ENCODE data around the gene STH.
"Not testable (repeated sequence)": the region's sequence is repeated elsewhere in the genome, so short reads cannot be mapped to it uniquely, and the experiment has no call there.

The STH gene

GRCh38 chr17:45998987-45999899, at the start of gene STH:
TSS of gene STH (plus strand) at chr17:45999250. CDS start at chr17:45999280, 30 bp downstream.
- DNase-seq, result no peak

GRCh38 chr17:45949755-45950320, 49.2 kb upstream of the STH start:
- no peak for DNase-seq

GRCh38 chr17:45950888-45951287, 48.2 kb upstream of the STH start:
- no peak for DNase-seq

GRCh38 chr17:45951403-45951802, 47.6 kb upstream of the STH start:
- no peak for DNase-seq

- DNase-seq, result no peak
Observed at GRCh38 chr17:45951941-45952340, 47.1 kb upstream of the STH start.

GRCh38 chr17:45952814-45953320, 46.2 kb upstream of the STH start:
- no peak for DNase-seq

GRCh38 chr17:45953561-45953960, 45.5 kb upstream of the STH start:
- no peak for DNase-seq

GRCh38 chr17:45954914-45955313, 44.1 kb upstream of the STH start:
- DNase-seq, result no peak

GRCh38 chr17:45955326-45955725, 43.7 kb upstream of the STH start:
- DNase-seq, result no peak

GRCh38 chr17:45956090-45956489, 43.0 kb upstream of the STH start:
- no peak for DNase-seq

GRCh38 chr17:45956746-45957145, 42.3 kb upstream of the STH start:
- DNase-seq, result not testable (repeated sequence)

- DNase-seq, result no peak
Observed at GRCh38 chr17:45958307-45958706, 40.7 kb upstream of the STH start.

GRCh38 chr17:45958994-45959665, 39.9 kb upstream of the STH start:
- DNase-seq, result no peak

- no peak for DNase-seq
Observed at GRCh38 chr17:45960311-45960710, 38.7 kb upstream of the STH start.

GRCh38 chr17:45961206-45961605, 37.8 kb upstream of the STH start:
- DNase-seq, result no peak

- no peak for DNase-seq
Observed at GRCh38 chr17:45962221-45962972, 36.7 kb upstream of the STH start.

GRCh38 chr17:45963283-45963682, 35.8 kb upstream of the STH start:
- DNase-seq, result no peak

- DNase-seq, result no peak
Observed at GRCh38 chr17:45963889-45964288, 35.2 kb upstream of the STH start.

- DNase-seq, result no peak
Observed at GRCh38 chr17:45964634-45965033, 34.4 kb upstream of the STH start.

- no peak for DNase-seq
Observed at GRCh38 chr17:45965812-45966211, 33.2 kb upstream of the STH start.

GRCh38 chr17:45966606-45967280, 32.3 kb upstream of the STH start:
- no peak for DNase-seq

- DNase-seq, result no peak
Observed at GRCh38 chr17:45967378-45967777, 31.7 kb upstream of the STH start.
